Mesenchymal stem cell (in vitro differentiated cells and primary cell): ENCODE results near the gene LRR1.
A peak's percentile ranks its signal among the peaks of the same experiment; 100 is the strongest.

Source experiments
- DNase-seq: peaks from one replicate; pipeline ENCODE4 v3.0.0-alpha.2; 2013
- H2AFZ ChIP-seq: one replicate; pipeline ENCODE4 v1.6.1; 2013; ENCODE audit warnings: low read depth, mild to moderate bottlenecking, control low read depth, inconsistent platforms, low read length, moderate library complexity
- H2AK5ac ChIP-seq: 2 replicates; pipeline ENCODE4 v1.6.1; 2013; ENCODE audit warnings: low read length, moderate library complexity, mild to moderate bottlenecking, inconsistent platforms; ENCODE audit not compliant: severe bottlenecking
- H2BK120ac ChIP-seq: one replicate; pipeline ENCODE4 v1.6.1; 2013; ENCODE audit warnings: low read depth, mild to moderate bottlenecking, inconsistent platforms, low read length, moderate library complexity
- H2BK12ac ChIP-seq, 2 experiments: one replicate each; pipeline ENCODE4 v1.6.1; 2013; ENCODE audit warnings: inconsistent platforms in 2 of 2, low read length in 2 of 2, mild to moderate bottlenecking in 2 of 2, moderate library complexity in 2 of 2, control low read depth in 1 of 2
- H2BK15ac ChIP-seq: one replicate; pipeline ENCODE4 v1.6.1; 2013; ENCODE audit warnings: mild to moderate bottlenecking, low read depth, inconsistent platforms; ENCODE audit not compliant: poor library complexity, severe bottlenecking
- H2BK5ac ChIP-seq: 2 replicates; pipeline ENCODE4 v1.6.1; 2013; ENCODE audit warnings: low read depth, mild to moderate bottlenecking, low read length, control low read depth, inconsistent platforms; ENCODE audit not compliant: poor library complexity, severe bottlenecking
- H3K14ac ChIP-seq, 2 experiments: one replicate each; pipeline ENCODE4 v1.6.1; 2013; ENCODE audit warnings: inconsistent platforms in 2 of 2, low read length in 2 of 2, control low read depth in 1 of 2, mild to moderate bottlenecking in 1 of 2, moderate library complexity in 1 of 2
- H3K18ac ChIP-seq, 2 experiments: one replicate each; pipeline ENCODE4 v1.6.1; 2013; ENCODE audit warnings: inconsistent platforms in 2 of 2, low read length in 2 of 2, control low read depth in 1 of 2, low read depth in 1 of 2, mild to moderate bottlenecking in 1 of 2
- H3K23ac ChIP-seq, 2 experiments: one replicate each; pipeline ENCODE4 v1.6.1; 2013; ENCODE audit warnings: inconsistent platforms in 2 of 2, low read length in 2 of 2, mild to moderate bottlenecking in 2 of 2, moderate library complexity in 2 of 2, control low read depth in 1 of 2
- H3K27ac ChIP-seq: 2 replicates; pipeline ENCODE4 v1.5.1; 2013; ENCODE audit warnings: mild to moderate bottlenecking, moderate library complexity, low read length, control low read depth, inconsistent platforms; ENCODE audit not compliant: poor library complexity, severe bottlenecking
- H3K27me3 ChIP-seq, 2 experiments: 2 replicates each; pipeline versions ENCODE4 v1.6.1 to v1.7.0; 2013; ENCODE audit warnings: low read length in 2 of 2, mild to moderate bottlenecking in 2 of 2, moderate library complexity in 2 of 2, control low read depth in 1 of 2, inconsistent platforms in 1 of 2; ENCODE audit not compliant: control insufficient read depth in 1 of 2, insufficient read depth in 1 of 2
- H3K36me3 ChIP-seq, 2 experiments: 2 replicates each; pipeline versions ENCODE4 v1.6.1 to v1.7.0; 2013; ENCODE audit warnings: low read length in 2 of 2, control low read depth in 1 of 2, inconsistent platforms in 1 of 2, low read depth in 1 of 2, mild to moderate bottlenecking in 1 of 2; ENCODE audit not compliant: insufficient read depth in 2 of 2, control insufficient read depth in 1 of 2
- H3K4ac ChIP-seq, 2 experiments: one replicate each; pipeline ENCODE4 v1.6.1; 2013; ENCODE audit warnings: inconsistent platforms in 2 of 2, low read length in 2 of 2, mild to moderate bottlenecking in 2 of 2, moderate library complexity in 2 of 2, control low read depth in 1 of 2, low read depth in 1 of 2
- H3K4me1 ChIP-seq: 2 replicates; pipeline ENCODE4 v1.6.1; 2013; ENCODE audit warnings: low read depth, low read length, control low read depth; ENCODE audit not compliant: control insufficient read depth, insufficient read depth
- H3K4me2 ChIP-seq: 2 replicates; pipeline ENCODE4 v1.6.1; 2013; ENCODE audit warnings: low read length, mild to moderate bottlenecking, inconsistent platforms; ENCODE audit not compliant: poor library complexity, severe bottlenecking
- H3K4me3 ChIP-seq, 2 experiments: 2 replicates each; pipeline versions ENCODE4 v1.5.1 to v1.7.0; 2013; ENCODE audit warnings: low read length in 2 of 2, mild to moderate bottlenecking in 2 of 2, control low read depth in 1 of 2, low read depth in 1 of 2; ENCODE audit not compliant: insufficient read depth in 1 of 2
- H3K79me1 ChIP-seq: replicated peaks from 2 replicates; pipeline ENCODE4 v1.6.1; 2013; ENCODE audit warnings: mild to moderate bottlenecking, control low read depth, low read length, inconsistent platforms; ENCODE audit not compliant: poor library complexity, severe bottlenecking
- H3K9ac ChIP-seq: 2 replicates; pipeline ENCODE4 v1.7.0; 2013; ENCODE audit warnings: mild to moderate bottlenecking, low read length, moderate library complexity
- H3K9me3 ChIP-seq: 2 replicates; pipeline ENCODE4 v1.7.0; 2013; ENCODE audit warnings: mild to moderate bottlenecking, low read length; ENCODE audit not compliant: control insufficient read depth
- H4K8ac ChIP-seq: one replicate; pipeline ENCODE4 v1.6.1; 2013; ENCODE audit warnings: inconsistent platforms, mild to moderate bottlenecking, low read length, moderate library complexity
- H4K91ac ChIP-seq: one replicate; pipeline ENCODE4 v1.6.1; 2013; ENCODE audit warnings: mild to moderate bottlenecking, low read length, inconsistent platforms
- WGBS: methylation state at CpG from one replicate; pipeline ENCODE4 v1.1.7; 2013; ENCODE audit warnings: mixed read lengths; 5-methylcytosine and 5-hydroxymethylcytosine counted together

The LRR1 gene

GRCh38 chr14:49579841-49580240, 18.9 kb upstream of the LRR1 start:
- Histone ChIP-seq H2BK5ac (no peak overlapping the region), H3K4me3 (no peak overlapping the region), H3K9ac (no peak overlapping the region), H3K9me3 (no peaks in the 10 kb centered on the region), H2BK120ac (no peak overlapping the region), H3K4ac (no peak overlapping the region), H3K79me1 (peaks cover 16% of the 10 kb centered on the region), H2AK5ac (no peak overlapping the region), H3K14ac (peak overlapping the region in 1 of 2 experiments; percentile 59), H2BK12ac (no peak overlapping the region), H3K4me1 (peaks cover 8% of the 10 kb centered on the region), H3K27me3 (no peaks in the 10 kb centered on the region), H4K91ac (no peak overlapping the region), H2AFZ (no peak overlapping the region), H3K36me3 (peaks cover 30 to 61% of the 10 kb centered on the region in 2 experiments), H3K27ac (no peak overlapping the region), H3K23ac (no peak overlapping the region), H2BK15ac (no peak overlapping the region), H3K18ac (peak overlapping the region in 1 of 2 experiments; percentile 61), H3K4me2 (no peak overlapping the region), H4K8ac (no peak overlapping the region)
- DNase-seq: no peak
- WGBS: 98% methylated on average over 2 of the region's 2 CpGs

GRCh38 chr14:49581209-49582112, 17.3 kb upstream of the LRR1 start:
- Histone ChIP-seq H3K79me1 (peaks cover 12% of the 10 kb centered on the region), H3K9ac (no peak overlapping the region), H4K8ac (no peak overlapping the region), H2BK12ac (no peak overlapping the region), H3K14ac (no peak overlapping the region), H3K36me3 (peaks cover 24 to 49% of the 10 kb centered on the region in 2 experiments), H2AK5ac (no peak overlapping the region), H3K9me3 (no peaks in the 10 kb centered on the region), H3K4me2 (no peak overlapping the region), H2AFZ (no peak overlapping the region), H2BK5ac (no peak overlapping the region), H3K27ac (no peak overlapping the region), H3K18ac (no peak overlapping the region), H3K4ac (no peak overlapping the region), H3K4me3 (no peak overlapping the region), H3K27me3 (no peaks in the 10 kb centered on the region), H3K23ac (no peak overlapping the region), H3K4me1 (peaks cover 8% of the 10 kb centered on the region), H2BK15ac (no peak overlapping the region), H2BK120ac (no peak overlapping the region), H4K91ac (no peak overlapping the region)
- 82% methylated on average over 9 of the region's 9 CpGs for WGBS
- no peak for DNase-seq

GRCh38 chr14:49582113-49582977, 16.4 kb upstream of the LRR1 start:
- peaks cover 16 to 40% of the 10 kb centered on the region in 2 experiments for H3K36me3 ChIP-seq
- H3K4ac ChIP-seq: no peak overlapping the region
- no peak overlapping the region for H3K23ac ChIP-seq
- H2AK5ac ChIP-seq: no peak overlapping the region
- no peak for DNase-seq
- no peaks in the 10 kb centered on the region for H3K27me3 ChIP-seq
- H3K4me3 ChIP-seq: no peak overlapping the region
- H3K27ac ChIP-seq: no peak overlapping the region
- no peak overlapping the region for H3K4me2 ChIP-seq
- 98% methylated on average over 3 of the region's 4 CpGs for WGBS
- H2AFZ ChIP-seq: no peak overlapping the region
- no peak overlapping the region for H3K18ac ChIP-seq
- H3K14ac ChIP-seq: no peak overlapping the region
- no peak overlapping the region for H2BK15ac ChIP-seq
- no peak overlapping the region for H4K91ac ChIP-seq
- no peak overlapping the region for H2BK12ac ChIP-seq
- peaks cover 8% of the 10 kb centered on the region for H3K4me1 ChIP-seq
- H4K8ac ChIP-seq: no peak overlapping the region
- H3K9me3 ChIP-seq: no peaks in the 10 kb centered on the region
- peak overlapping the region; percentile 15 for H3K9ac ChIP-seq
- H3K79me1 ChIP-seq: peaks cover 6% of the 10 kb centered on the region
- no peak overlapping the region for H2BK5ac ChIP-seq
- no peak overlapping the region for H2BK120ac ChIP-seq

- Histone ChIP-seq H4K8ac (no peak overlapping the region), H3K79me1 (peaks cover 4% of the 10 kb centered on the region), H4K91ac (no peak overlapping the region), H2BK12ac (no peak overlapping the region), H2AFZ (no peak overlapping the region), H3K14ac (no peak overlapping the region), H3K9me3 (no peaks in the 10 kb centered on the region), H3K27me3 (no peaks in the 10 kb centered on the region), H3K27ac (no peak overlapping the region), H3K9ac (peak overlapping the region; percentile 96), H2BK5ac (no peak overlapping the region), H2AK5ac (no peak overlapping the region), H3K4me1 (peaks cover 8% of the 10 kb centered on the region), H2BK120ac (no peak overlapping the region), H3K23ac (no peak overlapping the region), H3K4ac (no peak overlapping the region), H2BK15ac (no peak overlapping the region), H3K4me2 (peak overlapping the region; percentile 60), H3K36me3 (peaks cover 13 to 35% of the 10 kb centered on the region in 2 experiments), H3K4me3 (peak overlapping the region in 1 of 2 experiments; percentile 89), H3K18ac (no peak overlapping the region)
- WGBS: 91% methylated on average over 5 of the region's 6 CpGs
- DNase-seq: peak; percentile 42
Measured at GRCh38 chr14:49583629-49584028, 15.1 kb upstream of the LRR1 start.
